Ecto neural progenitor cell (in vitro differentiated cells): ENCODE results near the gene SLC39A13.
"Not testable (repeated sequence)": the region's sequence is repeated elsewhere in the genome, so short reads cannot be mapped to it uniquely, and the experiment has no call there.

ENCODE experiments used
- DNase-seq: peaks from one replicate; pipeline ENCODE4 v3.0.0-alpha.2; 2018; ENCODE audit warnings: low spot score

Gene SLC39A13

GRCh38 chr11:47453365-47453764 is 45.0 kb downstream of the SLC39A13 start:
- no peak for DNase-seq

GRCh38 chr11:47454258-47454671 is 45.9 kb downstream of the SLC39A13 start:
- not testable (repeated sequence) for DNase-seq

GRCh38 chr11:47460571-47461235 is 52.3 kb downstream of the SLC39A13 start:
- no peak for DNase-seq

- DNase-seq = no peak
Observed at GRCh38 chr11:47461876-47462275, 53.5 kb downstream of the SLC39A13 start.

- DNase-seq = no peak
Observed at GRCh38 chr11:47464483-47464882, 56.1 kb downstream of the SLC39A13 start.
